GM11168 (cell line): ENCODE measurements around the gene CCDC116.
"Not testable (repeated sequence)": the region's sequence is repeated elsewhere in the genome, so short reads cannot be mapped to it uniquely, and the experiment has no call there.

Experiments
- in situ Hi-C: fragments of 300-500 bp; cut with MboI; formaldehyde crosslinking; loops from one replicate; pipeline ENCODE4 v1.12.0; 2022; ENCODE audit warnings: low sequenced_read_pairs; ENCODE audit not compliant: unreplicated experiment

CCDC116 gene

DNA sequence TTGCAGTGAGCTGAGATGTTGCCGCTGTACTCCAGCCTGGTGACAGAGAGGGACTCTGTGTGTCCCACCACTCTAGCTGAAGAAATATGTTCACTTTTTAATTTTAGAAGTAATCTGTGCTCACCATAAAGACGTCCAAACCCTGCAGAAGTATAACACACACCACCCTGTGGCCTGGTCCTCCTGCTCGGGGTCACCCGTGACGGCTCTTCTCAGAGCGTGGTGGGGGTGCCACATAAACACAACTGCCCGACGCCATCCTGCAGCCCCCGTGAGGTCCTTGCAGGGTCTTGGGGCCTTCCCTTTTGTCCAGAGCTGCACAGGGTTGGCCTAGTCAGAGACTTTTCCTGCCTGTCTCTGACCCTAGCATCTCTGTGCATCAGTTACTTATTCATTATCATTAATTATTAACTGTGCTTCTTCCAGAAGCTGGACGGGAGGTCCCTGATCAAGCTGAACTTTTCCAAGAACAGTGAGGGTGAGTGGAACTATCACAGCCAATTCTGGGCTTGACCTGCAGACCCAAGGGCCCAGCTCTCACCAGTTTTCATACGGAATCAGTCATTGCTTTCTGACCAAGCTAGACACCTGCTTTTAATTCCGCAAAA is 42.2 kb downstream of the CCDC116 start:
- in situ Hi-C loops = no loop called here

DNA sequence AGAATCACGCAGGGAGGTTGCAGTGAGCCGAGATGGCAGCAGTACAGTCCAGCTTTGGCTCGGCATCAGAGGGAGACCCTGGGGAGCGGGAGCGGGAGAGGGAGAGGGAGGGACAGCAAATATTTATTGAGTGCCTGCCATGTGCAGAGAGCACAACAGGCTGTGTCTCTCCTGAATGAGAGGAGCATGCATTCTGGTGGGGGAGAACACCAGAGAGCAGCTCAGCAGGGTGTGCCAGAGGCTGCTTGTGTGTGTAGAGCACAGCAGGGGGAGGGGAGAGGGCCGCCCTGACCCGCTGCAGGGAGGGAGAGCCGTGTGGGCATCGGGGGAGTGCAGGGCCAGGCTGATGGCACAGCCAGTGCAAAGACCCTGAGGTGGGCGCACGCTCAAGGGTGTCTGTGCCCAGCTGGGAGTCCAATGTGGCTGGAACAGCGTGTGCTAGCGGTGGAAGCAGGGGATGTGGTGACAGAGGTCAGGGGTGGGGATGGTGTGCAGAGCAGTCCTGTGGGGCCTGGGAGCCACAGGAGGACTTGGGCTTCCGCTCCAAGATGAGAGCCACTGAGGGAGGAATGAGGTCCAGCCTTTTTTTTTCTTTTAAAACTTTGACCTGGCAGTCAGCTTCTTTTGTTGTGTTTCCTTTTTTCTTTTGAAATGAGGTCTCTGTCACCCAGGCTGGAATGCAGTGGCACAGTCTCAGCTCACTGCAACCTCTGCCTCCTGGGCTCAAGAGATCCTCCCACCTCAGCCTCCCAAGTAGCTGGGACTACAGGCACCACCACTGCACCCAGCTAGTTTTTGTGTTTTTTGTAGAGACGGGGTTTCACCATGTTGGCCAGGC is 45.3 kb downstream of the CCDC116 start:
- in situ Hi-C loops = no loop called here

DNA sequence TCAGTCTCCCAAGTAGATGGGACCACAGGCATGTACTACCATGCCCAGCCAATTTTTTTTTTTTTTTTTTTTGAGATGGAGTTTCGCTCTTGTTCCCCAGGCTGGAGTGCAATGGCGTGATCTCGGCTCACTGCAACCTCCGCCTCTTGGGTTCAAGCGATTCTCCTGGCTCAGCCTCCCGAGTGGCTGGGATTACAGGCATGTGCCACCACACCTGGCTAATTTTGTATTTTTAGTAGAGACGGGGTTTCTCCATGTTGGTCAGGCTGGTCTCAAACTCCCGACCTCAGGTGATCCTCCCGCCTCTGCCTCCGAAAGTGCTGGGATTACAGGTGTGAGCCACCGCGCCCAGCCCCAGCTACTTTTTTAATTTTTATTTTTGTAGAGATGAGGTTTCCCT is 46.3 kb downstream of the CCDC116 start:
- in situ Hi-C loops = not testable (repeated sequence)

DNA sequence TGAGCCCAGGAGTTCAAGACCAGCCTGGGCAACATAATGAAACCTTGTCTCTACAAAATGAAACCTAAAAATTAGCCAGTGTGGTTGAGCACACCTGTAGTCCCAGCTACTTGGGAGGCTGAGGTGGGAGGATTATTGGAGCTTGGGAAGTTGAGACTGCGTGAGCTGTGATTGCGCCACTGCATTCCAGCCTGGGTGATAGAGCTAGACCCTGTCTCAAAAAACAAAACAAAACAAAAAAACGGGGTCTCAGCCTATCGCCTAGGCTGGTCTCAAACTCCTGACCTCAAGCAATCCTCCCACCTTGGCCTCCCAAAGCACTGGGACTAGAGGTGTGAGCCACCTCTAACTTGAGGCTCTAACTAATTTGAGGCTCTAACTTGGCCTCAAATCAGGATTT is 46.8 kb downstream of the CCDC116 start:
- in situ Hi-C loops = no loop called here

DNA sequence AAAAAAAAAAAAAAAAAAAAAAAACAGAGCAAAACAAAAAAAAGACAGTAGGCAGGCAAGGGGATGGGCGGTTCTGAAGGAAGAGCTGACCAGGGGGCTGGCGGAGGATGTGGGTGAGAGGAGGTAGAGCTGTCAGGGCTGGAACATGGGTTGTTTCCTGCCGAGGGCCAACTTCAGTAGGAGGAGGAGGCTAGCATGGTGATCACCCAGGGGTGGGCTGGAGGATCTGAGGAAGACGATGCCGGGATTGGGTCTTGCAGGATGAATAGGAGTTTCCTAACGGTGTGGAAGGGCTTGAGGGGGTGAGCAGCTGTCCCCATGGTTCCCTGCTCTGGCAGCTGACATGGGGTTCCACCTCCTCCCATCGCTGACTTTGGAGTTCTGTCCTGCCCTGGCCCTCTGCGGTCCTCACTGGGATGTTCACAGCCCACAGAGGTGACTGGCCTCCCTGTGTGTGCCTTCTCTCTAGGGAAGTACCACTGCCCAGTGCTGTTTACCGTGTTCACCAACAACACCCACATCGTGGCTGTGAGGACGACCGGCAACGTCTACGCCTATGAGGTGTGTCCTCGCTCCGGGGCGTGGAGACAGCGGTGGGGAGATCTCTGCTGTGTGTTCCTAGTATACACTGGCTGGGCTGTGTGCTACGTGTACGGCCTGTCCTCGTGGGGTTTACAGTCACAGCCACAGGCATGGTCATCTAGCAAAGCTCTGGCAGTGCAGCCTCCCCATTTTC is 48.4 kb downstream of the CCDC116 start:
- in situ Hi-C loops = no loop called here

DNA sequence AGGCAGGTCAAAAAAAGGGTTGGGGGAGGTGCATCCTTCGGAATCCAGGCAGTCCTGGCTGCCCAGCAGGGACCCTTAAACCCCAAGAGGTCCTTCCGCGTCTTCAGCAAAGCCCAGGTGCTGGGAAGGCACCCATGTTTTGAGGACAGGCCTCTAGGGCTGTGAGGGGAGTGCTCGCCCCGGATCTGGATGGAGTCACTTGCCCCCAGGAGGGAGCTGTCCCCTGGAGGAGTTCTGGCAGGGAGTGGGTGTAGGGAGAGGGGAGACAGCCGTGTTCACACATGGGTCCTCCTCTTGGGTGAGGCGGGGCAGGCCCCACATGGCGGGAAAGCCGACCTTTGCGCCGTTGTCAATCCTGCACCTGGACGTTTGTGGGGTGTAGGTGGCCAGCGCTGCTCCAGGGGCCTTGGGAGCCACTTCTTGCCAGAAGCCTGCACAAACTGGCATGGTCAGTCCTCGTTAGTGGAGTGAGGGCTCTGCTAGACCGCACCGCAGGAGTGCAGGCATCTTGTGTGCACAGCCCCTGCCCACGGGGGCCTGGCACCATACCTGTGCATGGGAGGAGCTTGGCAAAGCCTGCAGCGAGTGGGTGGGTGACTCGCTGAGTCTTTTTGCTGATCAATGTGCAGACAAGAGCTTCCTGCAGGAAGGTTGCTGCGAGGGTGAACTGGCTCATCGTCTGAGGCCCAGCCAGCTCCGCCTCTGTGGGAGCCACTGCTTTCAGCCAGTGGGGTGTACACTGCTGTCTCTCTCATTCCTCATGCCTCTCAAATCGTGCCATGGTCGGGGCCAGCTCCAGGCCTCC is 49.2 kb downstream of the CCDC116 start:
- in situ Hi-C loops = no loop called here

DNA sequence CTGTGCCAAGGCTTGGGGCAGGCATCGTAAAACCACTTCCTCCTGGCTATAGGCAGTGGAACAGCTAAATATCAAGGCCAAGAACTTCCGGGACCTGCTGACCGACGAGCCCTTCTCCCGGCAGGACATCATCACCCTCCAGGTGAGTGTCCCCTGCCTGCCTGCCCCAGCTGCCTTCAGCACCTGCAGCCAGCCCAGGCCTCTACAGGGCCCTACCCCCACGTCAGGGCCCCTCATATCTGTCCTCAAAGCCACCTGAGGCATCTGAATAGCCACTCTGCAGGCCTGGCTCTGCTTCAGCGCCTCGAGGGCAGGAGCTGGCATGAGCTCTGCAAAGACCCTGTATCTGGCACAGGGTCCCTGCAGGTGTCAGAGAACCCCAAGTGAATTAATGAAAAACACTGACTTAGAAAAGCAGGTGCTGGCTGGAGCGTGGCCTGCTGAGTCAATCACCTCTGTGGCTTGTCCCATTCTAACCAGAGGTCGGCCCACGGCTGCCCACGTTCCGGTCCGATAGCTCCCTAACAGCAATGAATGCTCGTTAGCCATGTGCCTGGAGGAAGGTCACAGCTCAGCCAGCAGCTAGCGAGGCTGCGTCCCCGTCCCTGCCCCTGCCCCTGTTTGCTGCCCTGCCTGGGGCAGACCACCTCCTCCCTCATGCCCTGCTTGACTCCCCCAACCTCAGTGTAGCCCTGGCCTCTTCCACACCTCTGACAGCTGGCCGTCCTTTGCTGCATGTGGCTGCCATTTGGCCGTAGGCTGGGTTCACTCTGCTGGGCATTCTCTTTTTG is 50.0 kb downstream of the CCDC116 start:
- in situ Hi-C loops = no loop called here

DNA sequence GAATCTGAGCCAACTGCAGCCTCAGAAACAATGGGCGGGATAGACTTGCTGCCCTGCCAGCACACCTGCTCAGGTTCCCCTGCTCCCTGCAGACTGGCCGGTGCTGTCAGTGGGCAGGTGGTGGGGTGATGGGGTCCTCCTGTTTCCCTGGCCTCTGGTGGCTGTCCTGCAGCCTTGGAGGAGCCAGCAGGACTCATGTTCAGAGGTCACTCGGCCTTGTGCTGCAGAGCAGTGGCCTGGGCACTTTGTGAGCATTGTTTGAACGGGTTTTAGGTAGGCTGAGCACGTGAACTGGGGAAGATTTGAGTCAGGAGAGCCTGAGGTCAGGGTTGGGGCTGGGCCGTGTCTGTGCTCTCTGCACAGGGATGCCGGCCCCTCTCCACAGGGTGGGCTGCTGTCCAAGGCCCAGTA is 50.8 kb downstream of the CCDC116 start:
- in situ Hi-C loops = no loop called here

DNA sequence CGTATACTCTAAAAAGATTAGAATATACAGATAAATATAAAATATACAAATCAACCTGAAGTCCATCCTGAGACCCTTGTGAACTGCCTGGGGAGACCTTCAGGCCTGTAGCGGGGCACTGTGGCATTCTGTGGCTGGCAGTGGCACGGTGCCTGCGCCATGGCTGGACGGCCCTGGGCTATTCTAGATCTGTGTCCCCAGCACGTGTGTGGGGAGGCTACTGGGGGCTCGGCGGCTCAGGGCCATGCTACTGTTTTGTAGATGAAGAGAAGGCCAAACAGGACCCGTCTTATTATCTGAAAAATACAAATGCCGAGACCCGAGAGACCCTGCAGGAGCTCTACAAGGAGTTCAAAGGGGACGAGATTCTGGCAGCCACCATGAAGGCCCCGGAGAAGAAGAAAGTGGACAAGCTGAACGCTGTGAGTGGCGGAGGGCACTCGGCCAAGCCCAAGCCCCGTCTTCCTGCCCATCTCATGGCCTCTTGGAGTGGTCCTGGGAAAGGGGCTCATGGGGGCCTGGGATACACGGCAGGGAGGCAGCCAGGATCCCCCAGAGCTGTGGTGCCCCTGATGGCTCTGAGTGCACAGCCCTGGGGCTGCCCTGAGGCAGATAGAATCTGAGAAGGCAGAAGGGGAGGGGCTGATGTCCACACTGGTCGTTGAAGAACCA is 52.1 kb downstream of the CCDC116 start:
- in situ Hi-C loops = no loop called here

DNA sequence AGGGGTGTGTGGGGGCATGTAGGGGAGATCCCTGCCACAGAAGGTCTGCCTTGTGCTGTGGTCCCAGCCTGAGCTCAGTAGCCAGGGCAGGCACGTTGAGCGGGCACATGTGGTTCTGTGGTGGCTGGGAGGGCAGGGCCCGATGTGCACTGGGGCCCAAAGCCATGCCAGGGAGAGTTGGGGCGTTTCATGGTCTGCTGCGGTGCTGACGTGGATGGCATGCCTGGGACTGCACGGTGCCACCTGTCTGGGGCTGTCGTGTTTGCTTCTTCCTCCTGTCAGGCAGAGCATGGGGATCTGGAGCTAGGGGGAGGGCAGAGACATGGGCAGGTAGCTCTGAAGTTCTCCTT is 52.6 kb downstream of the CCDC116 start:
- in situ Hi-C loops = no loop called here

DNA sequence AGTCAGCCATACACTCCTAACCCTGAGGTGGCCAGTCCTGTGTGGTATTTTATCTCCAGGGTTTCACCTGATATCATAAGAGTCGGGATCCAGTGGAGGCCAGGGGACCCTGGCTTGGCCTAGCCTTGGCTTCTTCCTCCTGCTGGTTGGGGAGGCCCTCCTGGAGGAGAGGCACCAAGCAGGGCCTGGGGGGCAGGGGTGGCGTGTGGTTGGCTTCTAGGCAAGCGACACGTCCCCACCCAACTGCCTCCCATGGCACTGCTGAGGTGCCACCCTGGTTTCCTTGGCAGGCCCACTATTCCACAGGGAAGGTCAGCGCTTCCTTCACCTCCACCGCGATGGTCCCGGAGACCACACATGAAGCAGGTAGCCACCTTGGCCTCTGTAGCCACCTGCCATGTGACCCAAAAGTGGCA is 53.6 kb downstream of the CCDC116 start:
- in situ Hi-C loops = no loop called here
